Liver (tissue), 9 donors: ENCODE measurements around the gene HSD3B7. TPM values are rescaled to one million over a fixed set of nuclear protein-coding genes. Genes with fewer than 3 reads are reported as not detected.
A peak's percentile ranks its signal among the peaks of the same experiment; 100 is the strongest.

Experiments
- DNase-seq: peaks from one replicate; pipeline ENCODE4 v3.0.0-alpha.2; 2017; ENCODE audit warnings: low spot score
- H3K27ac ChIP-seq, 2 donors: one replicate each; pipeline ENCODE4 v1.7.0; 2013; ENCODE audit warnings: inconsistent platforms in 2 of 2, low read length in 2 of 2, control low read depth in 1 of 2, low read depth in 1 of 2, mild to moderate bottlenecking in 1 of 2
- H3K27me3 ChIP-seq, 4 donors: one replicate each; pipeline versions ENCODE4 v1.6.1 to v1.7.0; 2013; ENCODE audit warnings: low read length in 3 of 4, inconsistent platforms in 1 of 4, mild to moderate bottlenecking in 1 of 4, moderate library complexity in 1 of 4; ENCODE audit not compliant: control insufficient read depth in 4 of 4, insufficient read depth in 4 of 4
- H3K36me3 ChIP-seq, 4 donors: one replicate each; pipeline versions ENCODE4 v1.6.1 to v1.7.0; 2013; ENCODE audit warnings: low read length in 3 of 4, mild to moderate bottlenecking in 3 of 4, low read depth in 1 of 4, moderate library complexity in 1 of 4; ENCODE audit not compliant: control insufficient read depth in 4 of 4, insufficient read depth in 3 of 4
- H3K4me1 ChIP-seq, 4 donors: one replicate each; pipeline versions ENCODE4 v1.6.1 to v1.7.0; 2013; ENCODE audit warnings: low read length in 3 of 4, mild to moderate bottlenecking in 3 of 4, moderate library complexity in 1 of 4; ENCODE audit not compliant: control insufficient read depth in 4 of 4, insufficient read depth in 4 of 4
- H3K4me3 ChIP-seq, 3 donors: one replicate each; pipeline versions ENCODE4 v1.6.1 to v1.7.0; 2013; ENCODE audit warnings: low read length in 3 of 3, control low read depth in 1 of 3, low read depth in 1 of 3, mild to moderate bottlenecking in 1 of 3
- H3K9ac ChIP-seq, 2 donors: one replicate each; pipeline ENCODE4 v1.7.0; 2013; ENCODE audit warnings: low read length in 2 of 2, mild to moderate bottlenecking in 2 of 2, moderate library complexity in 2 of 2, control low read depth in 1 of 2, low read depth in 1 of 2
- H3K9me3 ChIP-seq, 4 donors: one replicate each; pipeline versions ENCODE4 v1.6.1 to v1.7.0; 2013; ENCODE audit warnings: low read length in 3 of 4; ENCODE audit not compliant: control insufficient read depth in 4 of 4
- EGR1 ChIP-seq, 2 donors: IDR thresholded peaks; 2 replicates each; pipeline ENCODE4 v1.6.1; 2016 to 2018; ENCODE audit warnings: antibody characterized with exemption in 2 of 2, low read depth in 2 of 2
- FOXA1 ChIP-seq: IDR thresholded peaks from 2 replicates; pipeline ENCODE4 v1.6.1; 2016; ENCODE audit warnings: antibody characterized with exemption
- FOXA2 ChIP-seq: IDR thresholded peaks from 2 replicates; pipeline ENCODE4 v1.6.1; 2016; ENCODE audit warnings: antibody characterized with exemption
- GABPA ChIP-seq, 2 donors: IDR thresholded peaks in 1 of 2; conservative IDR thresholded peaks in 1 of 2; 2 replicates each; pipeline ENCODE4 v1.6.1; 2016; ENCODE audit warnings: antibody characterized with exemption in 2 of 2, mild to moderate bottlenecking in 1 of 2, moderate library complexity in 1 of 2
- HNF4A ChIP-seq, 2 donors: conservative IDR thresholded peaks; 2 replicates each; pipeline ENCODE4 v1.6.1; 2016; ENCODE audit warnings: antibody characterized with exemption in 2 of 2, mild to moderate bottlenecking in 2 of 2
- RAD21 ChIP-seq, 2 donors: IDR thresholded peaks; 2 replicates each; pipeline ENCODE4 v1.6.1; 2016; ENCODE audit warnings: antibody characterized with exemption in 2 of 2, mild to moderate bottlenecking in 2 of 2
- RXRA ChIP-seq, 2 donors: IDR thresholded peaks; 2 replicates each; pipeline ENCODE4 v1.6.1; 2017 to 2018; ENCODE audit warnings: antibody characterized with exemption in 2 of 2, mild to moderate bottlenecking in 1 of 2
- SP1 ChIP-seq: IDR thresholded peaks from 2 replicates; pipeline ENCODE4 v1.6.1; 2018; ENCODE audit warnings: antibody characterized with exemption, mild to moderate bottlenecking
- YY1 ChIP-seq: IDR thresholded peaks from 2 replicates; pipeline ENCODE4 v1.6.1; 2016; ENCODE audit warnings: antibody characterized with exemption, mild to moderate bottlenecking
- WGBS: extraction: QIAGEN DNeasy Blood & Tissue Kit; methylation state at CpG from one replicate; pipeline ENCODE4 v1.1.7; 2013; 5-methylcytosine and 5-hydroxymethylcytosine counted together
- polyA plus RNA-seq, 2 donors: library from polyadenylated mRNA; stranded (reverse) in 1 of 2; unstranded in 1 of 2; fragments of 200-250 nt in 1 of 2; fragments of >200 nt in 1 of 2; fragmentation: Nextera tagmentation in 1 of 2; extraction: Ambion mirVana in 1 of 2; gene quantifications; one replicate each; pipeline versions ENCODE4 v1.2.1 to v1.2.3, GENCODE V29; 2013 to 2015
- total RNA-seq, 2 donors: library from RNA; depleted of rRNA; stranded (reverse); fragments of >200 nt; gene quantifications; one replicate each; pipeline ENCODE4 v1.2.3, GENCODE V29; 2014
- TF ChIP-seq, protein P1 (sequence below): IDR thresholded peaks from 2 replicates; pipeline ENCODE4 v1.6.1; 2016; ENCODE audit warnings: antibody characterized with exemption
- TF ChIP-seq, protein P2 (sequence below): fragments of 150-350 bp; IDR thresholded peaks from 2 replicates; pipeline ENCODE4 v1.5.1; 2017; ENCODE audit warnings: improper control_type of control experiment, low read depth, low read length; ENCODE audit not compliant: missing input control
- donor health status: healthy.
- donor health status: healthy.
- donor health status: healthy.
- donor health status: healthy.
- donor health status: healthy.

Gene HSD3B7
- total and polyA plus RNA-seq, 4 donors: 23.9 to 93.9 (median 79.4) TPM

DNA sequence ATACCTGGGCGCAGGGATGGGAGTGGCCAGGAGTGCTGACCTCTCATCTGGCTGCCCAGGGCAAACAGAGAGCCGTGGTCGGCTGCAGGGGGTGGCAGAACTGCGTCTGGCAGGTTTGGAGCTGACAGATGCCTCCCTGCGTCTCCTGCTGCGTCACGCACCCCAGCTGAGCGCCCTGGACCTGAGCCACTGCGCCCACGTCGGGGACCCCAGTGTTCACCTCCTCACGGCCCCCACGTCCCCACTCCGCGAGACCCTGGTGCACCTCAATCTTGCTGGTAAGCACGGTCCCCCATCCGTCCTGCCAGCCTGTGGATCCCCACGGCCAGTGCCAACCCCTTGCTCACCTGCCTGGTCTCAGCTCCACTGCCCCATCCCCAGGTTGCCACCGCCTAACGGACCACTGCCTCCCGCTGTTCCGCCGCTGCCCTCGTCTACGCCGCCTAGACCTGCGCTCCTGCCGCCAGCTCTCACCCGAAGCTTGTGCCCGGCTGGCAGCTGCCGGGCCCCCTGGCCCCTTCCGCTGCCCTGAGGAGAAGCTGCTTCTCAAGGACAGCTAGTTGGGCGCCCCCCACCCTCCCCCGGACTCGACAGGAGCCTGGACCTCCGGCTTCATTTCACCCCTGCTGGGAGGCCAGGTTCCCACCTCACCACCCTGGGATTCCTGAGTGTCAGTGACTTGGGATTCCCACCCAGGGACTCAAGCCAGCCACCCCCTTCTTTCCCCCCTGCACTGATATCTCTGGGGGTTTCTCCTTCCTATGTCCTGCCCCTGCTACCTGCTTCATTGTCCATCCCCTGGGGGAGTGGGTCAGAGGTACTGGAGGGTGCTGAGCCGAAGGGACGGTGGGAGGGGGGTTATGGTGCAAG lies 38.1 kb upstream of the HSD3B7 start:
- H3K36me3 ChIP-seq: peaks cover 0 to 2% (median 0%) of the 10 kb centered on the region in 4 donors
- no peak overlapping the region for H3K4me3 ChIP-seq
- H3K4me1 ChIP-seq: peaks cover 14 to 32% (median 19%) of the 10 kb centered on the region in 4 donors
- no peak overlapping the region for H3K27ac ChIP-seq
- no peaks in the 10 kb centered on the region for H3K27me3 ChIP-seq
- H3K9me3 ChIP-seq: no peaks in the 10 kb centered on the region
- DNase-seq: no peak
- no peak overlapping the region for H3K9ac ChIP-seq
- no peak for TF ChIP-seq FOXA1
- TF ChIP-seq, protein P1, sequence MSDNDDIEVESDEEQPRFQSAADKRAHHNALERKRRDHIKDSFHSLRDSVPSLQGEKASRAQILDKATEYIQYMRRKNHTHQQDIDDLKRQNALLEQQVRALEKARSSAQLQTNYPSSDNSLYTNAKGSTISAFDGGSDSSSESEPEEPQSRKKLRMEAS: no peak
- no peak for TF ChIP-seq RAD21 (IDR thresholded peaks at IDR 0.05)
- no peak for TF ChIP-seq YY1
- TF ChIP-seq RXRA (IDR thresholded peaks at IDR 0.05): no peak
- TF ChIP-seq GABPA (IDR thresholded peaks at IDR 0.05 in 1 of 2, conservative IDR thresholded peaks at IDR 0.05 in 1 of 2): no peak
- TF ChIP-seq EGR1 (IDR thresholded peaks at IDR 0.05; ENCODE audit: low read depth in 2 of 2): no peak
- no peak for TF ChIP-seq FOXA2
- 94% methylated on average over 38 of the region's 38 CpGs for WGBS

DNA sequence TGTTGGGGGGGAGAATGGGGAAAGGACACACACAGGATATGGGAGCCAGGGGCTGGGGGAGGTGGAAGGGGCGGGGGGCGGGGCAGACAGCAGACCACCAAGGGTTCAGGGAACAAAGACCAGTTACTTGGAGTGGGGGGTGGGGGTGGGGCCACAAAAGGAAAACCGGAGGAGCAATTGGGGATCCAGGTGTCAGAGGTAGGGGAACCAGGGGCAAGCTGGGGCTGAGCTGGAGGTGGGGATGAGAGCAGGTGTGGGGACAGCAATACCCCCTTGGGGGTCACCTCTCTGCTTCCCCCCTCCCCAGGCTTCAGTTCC lies 37.5 kb upstream of the HSD3B7 start:
- Histone ChIP-seq H3K27me3 (no peaks in the 10 kb centered on the region), H3K36me3 (peaks cover 0 to 2% (median 0%) of the 10 kb centered on the region in 4 donors), H3K9me3 (no peaks in the 10 kb centered on the region), H3K27ac (peak overlapping the region in 1 of 2 donors; percentile 91), H3K9ac (no peak overlapping the region), H3K4me3 (no peak overlapping the region), H3K4me1 (peaks cover 14 to 31% (median 21%) of the 10 kb centered on the region in 4 donors)
- WGBS: 89% methylated on average over 3 of the region's 3 CpGs
- DNase-seq: no peak
- TF ChIP-seq RAD21 (IDR thresholded peaks at IDR 0.05): no peak

DNA sequence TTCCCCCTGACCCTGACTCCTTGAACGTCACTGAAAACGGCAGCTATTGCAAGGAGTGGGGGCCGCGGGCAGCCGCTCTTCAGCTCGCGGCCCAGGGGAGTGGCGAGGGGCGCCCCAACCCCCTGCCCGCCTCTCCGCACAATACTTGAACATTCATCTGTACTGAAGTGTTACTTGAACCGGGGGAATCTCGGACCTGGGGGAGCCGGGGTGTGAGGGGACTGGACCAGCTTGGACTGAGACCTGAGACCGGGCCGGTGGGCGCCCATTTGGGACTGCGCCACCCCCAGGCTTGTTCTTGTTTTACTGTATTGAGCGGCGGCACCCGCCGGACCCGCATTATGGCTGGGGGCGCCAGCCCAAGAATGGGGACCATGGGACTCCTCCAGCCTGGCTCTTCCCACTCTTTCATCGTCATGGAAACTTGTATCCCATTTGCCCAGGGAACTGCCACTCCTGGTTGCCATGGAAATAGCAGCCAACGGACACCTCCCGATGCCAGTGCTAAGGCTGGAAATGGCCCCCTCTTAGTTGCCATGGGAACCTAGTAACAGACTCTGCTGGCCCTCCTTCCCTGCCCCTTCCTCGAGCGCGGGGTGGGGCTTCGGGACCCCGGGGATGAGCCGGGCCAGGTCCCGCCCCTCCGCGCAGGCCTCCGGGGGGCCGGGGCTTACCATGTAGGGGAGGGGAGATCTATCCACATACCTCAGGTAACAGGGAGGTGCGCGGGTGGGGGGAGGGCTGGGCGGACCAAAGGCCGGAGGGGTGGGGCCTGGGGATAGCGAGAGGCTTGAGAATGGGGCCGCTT lies 36.9 kb upstream of the HSD3B7 start:
- Histone ChIP-seq H3K36me3 (no peaks in the 10 kb centered on the region), H3K27me3 (no peaks in the 10 kb centered on the region), H3K9ac (peak overlapping the region in 1 of 2 donors; percentile 16), H3K4me1 (peaks cover 14 to 34% (median 25%) of the 10 kb centered on the region in 4 donors), H3K4me3 (peak overlapping the region; percentile 81 to 86 (median 84)), H3K27ac (peak overlapping the region; percentile 91 to 92), H3K9me3 (no peaks in the 10 kb centered on the region)
- TF ChIP-seq, protein P2, sequence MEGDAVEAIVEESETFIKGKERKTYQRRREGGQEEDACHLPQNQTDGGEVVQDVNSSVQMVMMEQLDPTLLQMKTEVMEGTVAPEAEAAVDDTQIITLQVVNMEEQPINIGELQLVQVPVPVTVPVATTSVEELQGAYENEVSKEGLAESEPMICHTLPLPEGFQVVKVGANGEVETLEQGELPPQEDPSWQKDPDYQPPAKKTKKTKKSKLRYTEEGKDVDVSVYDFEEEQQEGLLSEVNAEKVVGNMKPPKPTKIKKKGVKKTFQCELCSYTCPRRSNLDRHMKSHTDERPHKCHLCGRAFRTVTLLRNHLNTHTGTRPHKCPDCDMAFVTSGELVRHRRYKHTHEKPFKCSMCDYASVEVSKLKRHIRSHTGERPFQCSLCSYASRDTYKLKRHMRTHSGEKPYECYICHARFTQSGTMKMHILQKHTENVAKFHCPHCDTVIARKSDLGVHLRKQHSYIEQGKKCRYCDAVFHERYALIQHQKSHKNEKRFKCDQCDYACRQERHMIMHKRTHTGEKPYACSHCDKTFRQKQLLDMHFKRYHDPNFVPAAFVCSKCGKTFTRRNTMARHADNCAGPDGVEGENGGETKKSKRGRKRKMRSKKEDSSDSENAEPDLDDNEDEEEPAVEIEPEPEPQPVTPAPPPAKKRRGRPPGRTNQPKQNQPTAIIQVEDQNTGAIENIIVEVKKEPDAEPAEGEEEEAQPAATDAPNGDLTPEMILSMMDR: no peak
- TF ChIP-seq EGR1 (IDR thresholded peaks at IDR 0.05; ENCODE audit: low read depth in 2 of 2) (peak in 1 of 2 donors; percentile 30), HNF4A (conservative IDR thresholded peaks at IDR 0.05) (no peak), SP1 (peak; percentile 42)
- peak; percentile 74 for DNase-seq
- WGBS: 44% methylated on average over 44 of the region's 44 CpGs
